Cardiac muscle cell (in vitro differentiated cells and primary cell): ENCODE results near the gene VSIR. TPM values are rescaled to one million over a fixed set of nuclear protein-coding genes. Genes with fewer than 3 reads are reported as not detected.

ENCODE experiments used
- DNase-seq, 2 donors: peaks; one replicate each; pipeline versions ENCODE4 v3.0.0 to v3.0.0-alpha.2; 2010 to 2017; ENCODE audit warnings: low read depth in 1 of 2, low spot score in 1 of 2
- H3K27ac ChIP-seq: fragments of 200-600 bp; sonication (generic); 2 replicates; pipeline ENCODE4 v1.5.1; 2016
- H3K27me3 ChIP-seq: fragments of 200-600 bp; sonication (generic); 2 replicates; pipeline ENCODE4 v1.6.0; 2016; ENCODE audit warnings: control low read depth
- H3K36me3 ChIP-seq: fragments of 200-600 bp; sonication (generic); 2 replicates; pipeline ENCODE4 v1.5.1; 2016; ENCODE audit warnings: control low read depth
- H3K4me1 ChIP-seq: fragments of 200-600 bp; sonication (generic); 2 replicates; pipeline ENCODE4 v1.8.1; 2017; ENCODE audit warnings: low read depth, mild to moderate bottlenecking, mixed run types
- H3K4me3 ChIP-seq: fragments of 200-600 bp; sonication (generic); 2 replicates; pipeline ENCODE4 v1.5.1; 2016; ENCODE audit warnings: mild to moderate bottlenecking
- H3K9me3 ChIP-seq: fragments of 200-600 bp; sonication (generic); 2 replicates; pipeline ENCODE4 v1.5.1; 2017; ENCODE audit warnings: low read depth, mild to moderate bottlenecking, control low read depth
- CTCF ChIP-seq: IDR thresholded peaks from 2 replicates; pipeline ENCODE4 v1.5.1; 2012; ENCODE audit warnings: low read depth, mild to moderate bottlenecking, low read length
- polyA plus RNA-seq: library from polyadenylated mRNA; unstranded; fragments of >200 nt; fragmentation: Nextera tagmentation; extraction: Ambion mirVana; gene quantifications from 2 replicates; pipeline ENCODE4 v1.2.1, GENCODE V29; 2016
- total RNA-seq: library from RNA; depleted of rRNA; stranded (reverse); fragments of >200 nt; gene quantifications from 2 replicates; pipeline ENCODE4 v1.2.3, GENCODE V29; 2016

VSIR gene
- total and polyA plus RNA-seq, 2 experiments from 2014 or later: 1.7 to 1.8 TPM

DNA sequence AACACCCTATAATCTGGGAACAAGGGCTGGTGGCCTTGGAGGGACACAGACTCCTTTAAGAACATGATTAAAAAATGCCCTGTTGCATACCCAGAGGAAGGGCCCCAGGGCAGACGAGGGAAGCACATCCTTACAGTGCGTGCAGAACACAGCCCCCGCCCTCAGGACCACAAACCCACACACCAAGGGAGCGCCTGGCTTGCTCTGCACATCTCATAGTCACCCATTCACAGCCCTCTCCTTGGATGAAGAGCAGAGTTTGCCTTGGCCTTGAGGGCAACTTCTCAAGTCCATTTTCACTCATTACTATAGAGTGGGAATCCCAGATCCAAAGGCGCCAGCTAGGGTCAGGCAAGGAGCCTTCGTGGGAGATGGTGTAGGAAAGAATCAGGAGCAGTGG, 6.3 kb upstream of the VSIR start:
- TF ChIP-seq CTCF: no peak
- DNase-seq: no peak
- H3K4me1 ChIP-seq: no peaks in the 10 kb centered on the region
- no peak overlapping the region for H3K27ac ChIP-seq
- no peaks in the 10 kb centered on the region for H3K36me3 ChIP-seq
- H3K9me3 ChIP-seq: no peaks in the 10 kb centered on the region
- no peak overlapping the region for H3K4me3 ChIP-seq
- peaks cover 5% of the 10 kb centered on the region for H3K27me3 ChIP-seq

- Histone ChIP-seq H3K4me1 (no peaks in the 10 kb centered on the region), H3K36me3 (no peaks in the 10 kb centered on the region), H3K9me3 (no peaks in the 10 kb centered on the region), H3K27ac (no peak overlapping the region), H3K4me3 (no peak overlapping the region), H3K27me3 (no peaks in the 10 kb centered on the region)
- no peak for DNase-seq
- no peak for TF ChIP-seq CTCF
Measured at GRCh38 chr10:71778071-71778825, 4.9 kb upstream of the VSIR start.

- TF ChIP-seq CTCF: no peak
- H3K27me3 ChIP-seq: peaks cover 8% of the 10 kb centered on the region
- H3K4me1 ChIP-seq: no peaks in the 10 kb centered on the region
- DNase-seq: no peak
- no peaks in the 10 kb centered on the region for H3K9me3 ChIP-seq
- no peak overlapping the region for H3K27ac ChIP-seq
- H3K36me3 ChIP-seq: no peaks in the 10 kb centered on the region
- H3K4me3 ChIP-seq: no peak overlapping the region
Measured at GRCh38 chr10:71777213-71777985, 4.1 kb upstream of the VSIR start.

GRCh38 chr10:71776481-71776925, 3.2 kb upstream of the VSIR start:
- no peak overlapping the region for H3K27ac ChIP-seq
- no peak for TF ChIP-seq CTCF
- no peaks in the 10 kb centered on the region for H3K9me3 ChIP-seq
- no peak overlapping the region for H3K4me3 ChIP-seq
- no peak for DNase-seq
- no peaks in the 10 kb centered on the region for H3K36me3 ChIP-seq
- peaks cover 17% of the 10 kb centered on the region for H3K27me3 ChIP-seq
- H3K4me1 ChIP-seq: no peaks in the 10 kb centered on the region

- Histone ChIP-seq H3K9me3 (no peaks in the 10 kb centered on the region), H3K36me3 (no peaks in the 10 kb centered on the region), H3K27me3 (peaks cover 20% of the 10 kb centered on the region), H3K4me3 (no peak overlapping the region), H3K4me1 (no peaks in the 10 kb centered on the region), H3K27ac (no peak overlapping the region)
- TF ChIP-seq CTCF: no peak
- DNase-seq: peak in 1 of 2 donors; percentile 53
Measured at GRCh38 chr10:71774916-71775702, 1.8 kb upstream of the VSIR start.
